OCI-LY1 (cell line): ENCODE results near the gene TFF3.

Experiments used
- EZH2 ChIP-seq: fragments of 200-600 bp; sonication (generic), shearing (Covaris generic); IDR thresholded peaks from 2 replicates; pipeline ENCODE4 v1.8.0; 2017; ENCODE audit warnings: borderline replicate concordance, mixed run types, mild to moderate bottlenecking, antibody characterized with exemption, low read length, moderate library complexity, mixed read lengths
- TF ChIP-seq, protein P1 (sequence below): fragments of 200-600 bp; sonication (generic), shearing (Covaris generic); IDR thresholded peaks from 2 replicates; pipeline ENCODE4 v1.5.1; 2017; ENCODE audit warnings: mild to moderate bottlenecking, antibody characterized with exemption, low read length, moderate library complexity, mixed read lengths

DNA sequence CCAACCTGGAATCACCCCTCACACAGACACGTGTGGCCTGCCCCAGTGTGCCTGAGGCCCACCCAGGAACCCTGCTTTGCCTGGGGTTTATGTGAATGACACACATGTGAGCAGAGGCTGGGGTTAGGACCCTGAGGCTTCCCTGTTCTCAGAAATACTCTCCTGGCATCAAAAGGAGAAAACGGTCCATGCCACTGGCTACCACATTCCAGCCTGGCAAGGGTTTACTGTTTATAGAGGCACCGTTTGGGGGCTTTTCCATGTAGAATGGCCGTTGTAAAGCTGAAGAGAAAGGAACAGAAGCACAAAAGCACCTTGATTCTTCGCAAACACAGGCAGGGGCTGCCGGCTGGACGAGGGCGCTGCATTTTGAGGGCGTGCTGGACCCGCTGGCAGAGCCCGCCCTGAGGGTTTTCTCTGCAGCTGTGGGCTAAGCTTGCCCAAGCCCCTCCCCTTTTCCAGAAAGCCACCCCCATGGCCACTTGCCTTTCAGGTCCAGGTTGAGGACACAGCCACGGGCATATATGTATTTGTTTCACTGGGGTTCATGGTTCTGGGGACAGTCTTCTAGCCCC lies 13.0 kb downstream of the TFF3 start:
- TF ChIP-seq, protein P1, sequence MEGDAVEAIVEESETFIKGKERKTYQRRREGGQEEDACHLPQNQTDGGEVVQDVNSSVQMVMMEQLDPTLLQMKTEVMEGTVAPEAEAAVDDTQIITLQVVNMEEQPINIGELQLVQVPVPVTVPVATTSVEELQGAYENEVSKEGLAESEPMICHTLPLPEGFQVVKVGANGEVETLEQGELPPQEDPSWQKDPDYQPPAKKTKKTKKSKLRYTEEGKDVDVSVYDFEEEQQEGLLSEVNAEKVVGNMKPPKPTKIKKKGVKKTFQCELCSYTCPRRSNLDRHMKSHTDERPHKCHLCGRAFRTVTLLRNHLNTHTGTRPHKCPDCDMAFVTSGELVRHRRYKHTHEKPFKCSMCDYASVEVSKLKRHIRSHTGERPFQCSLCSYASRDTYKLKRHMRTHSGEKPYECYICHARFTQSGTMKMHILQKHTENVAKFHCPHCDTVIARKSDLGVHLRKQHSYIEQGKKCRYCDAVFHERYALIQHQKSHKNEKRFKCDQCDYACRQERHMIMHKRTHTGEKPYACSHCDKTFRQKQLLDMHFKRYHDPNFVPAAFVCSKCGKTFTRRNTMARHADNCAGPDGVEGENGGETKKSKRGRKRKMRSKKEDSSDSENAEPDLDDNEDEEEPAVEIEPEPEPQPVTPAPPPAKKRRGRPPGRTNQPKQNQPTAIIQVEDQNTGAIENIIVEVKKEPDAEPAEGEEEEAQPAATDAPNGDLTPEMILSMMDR, result no peak
- no peak for TF ChIP-seq EZH2
